Stomach smooth muscle (tissue), 2 donors: ENCODE data around the gene COQ6.
"Not testable (repeated sequence)": the region's sequence is repeated elsewhere in the genome, so short reads cannot be mapped to it uniquely, and the experiment has no call there.

ENCODE experiments used
- H3K27ac ChIP-seq: one replicate; pipeline ENCODE4 v1.7.0; 2013; ENCODE audit warnings: mild to moderate bottlenecking, low read length, inconsistent platforms
- H3K27me3 ChIP-seq, 2 donors: one replicate each; pipeline ENCODE4 v1.7.0; 2013; ENCODE audit warnings: low read length in 2 of 2; ENCODE audit not compliant: insufficient read depth in 2 of 2, control insufficient read depth in 1 of 2
- H3K36me3 ChIP-seq, 2 donors: one replicate each; pipeline ENCODE4 v1.7.0; 2013; ENCODE audit warnings: low read length in 2 of 2; ENCODE audit not compliant: control insufficient read depth in 2 of 2, insufficient read depth in 2 of 2
- H3K4me1 ChIP-seq: one replicate; pipeline ENCODE4 v1.7.0; 2013; ENCODE audit warnings: low read length; ENCODE audit not compliant: control insufficient read depth, insufficient read depth
- H3K4me3 ChIP-seq, 2 donors: one replicate each; pipeline ENCODE4 v1.7.0; 2013; ENCODE audit warnings: low read length in 2 of 2
- H3K9ac ChIP-seq, 2 donors: one replicate each; pipeline ENCODE4 v1.7.0; 2013; ENCODE audit warnings: low read length in 2 of 2, mild to moderate bottlenecking in 1 of 2
- H3K9me3 ChIP-seq, 2 donors: one replicate each; pipeline ENCODE4 v1.7.0; 2013; ENCODE audit warnings: low read length in 2 of 2; ENCODE audit not compliant: control insufficient read depth in 2 of 2
- donor health status: healthy.
- donor health status: Pancreatic carcinoma.

Gene COQ6

DNA sequence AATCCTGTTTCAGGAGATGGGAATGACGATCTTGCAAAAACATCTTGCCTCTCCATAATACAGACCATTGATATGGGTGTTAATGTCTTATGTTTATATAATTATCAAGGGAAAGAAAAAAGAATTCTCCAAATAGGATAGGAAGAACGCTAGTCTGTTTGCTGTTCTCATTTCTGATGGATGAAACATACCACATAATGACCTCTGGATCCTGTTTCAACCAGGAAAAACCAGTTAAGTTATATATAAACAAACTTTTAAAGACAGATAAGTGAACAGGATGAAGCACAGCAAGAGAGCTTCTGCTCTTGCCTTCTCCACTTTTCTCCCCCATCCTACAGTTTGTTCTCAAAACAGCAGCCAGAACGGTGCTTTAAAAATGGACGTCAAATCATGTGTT is 27.8 kb downstream of the COQ6 start:
- Histone ChIP-seq H3K27ac (no peak overlapping the region), H3K9me3 (no peaks in the 10 kb centered on the region), H3K9ac (no peak overlapping the region), H3K27me3 (no peaks in the 10 kb centered on the region), H3K36me3 (peaks cover 6 to 16% of the 10 kb centered on the region in 2 donors), H3K4me1 (no peaks in the 10 kb centered on the region), H3K4me3 (no peak overlapping the region)

DNA sequence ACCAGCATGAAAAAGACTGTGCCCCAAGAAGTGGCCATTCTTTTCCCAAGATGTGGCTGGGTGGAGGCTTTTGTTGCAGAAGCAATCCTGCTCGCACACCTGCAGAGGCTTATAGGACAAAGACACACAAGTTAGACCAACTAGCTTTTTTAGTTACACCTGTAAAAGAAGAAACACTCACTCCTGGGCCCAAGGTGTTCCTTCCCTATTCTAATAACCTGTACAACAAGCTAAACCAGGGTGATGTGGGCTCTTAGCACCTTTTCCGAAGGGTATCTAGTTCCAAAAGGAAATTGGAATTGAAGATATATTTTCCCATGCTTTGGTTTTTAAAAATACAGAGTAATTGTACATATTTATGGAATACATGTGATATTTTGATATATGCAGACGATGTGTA is 38.0 kb downstream of the COQ6 start:
- H3K4me3 ChIP-seq, result no peak overlapping the region
- no peak overlapping the region for H3K27ac ChIP-seq
- H3K9me3 ChIP-seq, result no peaks in the 10 kb centered on the region
- H3K36me3 ChIP-seq, result peaks cover 10% of the 10 kb centered on the region in 2 donors
- H3K4me1 ChIP-seq, result no peaks in the 10 kb centered on the region
- H3K9ac ChIP-seq, result no peak overlapping the region
- no peaks in the 10 kb centered on the region for H3K27me3 ChIP-seq

DNA sequence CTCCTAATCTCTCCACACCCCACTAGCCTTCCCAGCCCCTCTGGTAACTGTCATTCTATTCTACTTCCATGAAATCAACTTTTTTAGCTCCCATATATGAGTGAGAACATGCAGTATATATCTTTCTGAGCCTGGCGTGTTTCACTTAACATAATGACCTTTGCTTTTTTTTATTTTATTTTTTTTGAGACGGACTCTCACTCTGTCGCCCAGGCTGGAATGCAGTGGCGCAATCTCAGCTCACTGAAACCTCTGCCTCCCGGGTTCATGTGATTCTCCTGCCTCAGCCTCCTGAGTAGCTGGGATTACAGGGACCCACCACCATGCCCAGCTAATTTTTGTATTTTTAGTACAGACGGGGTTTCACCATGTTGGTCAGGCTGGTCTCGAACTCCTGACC is 38.6 kb downstream of the COQ6 start:
- H3K4me3 ChIP-seq, H3K9me3 ChIP-seq, H3K4me1 ChIP-seq, H3K27ac ChIP-seq, H3K9ac ChIP-seq, H3K27me3 ChIP-seq: not testable (repeated sequence)
- peaks cover 10% of the 10 kb centered on the region in 2 donors for H3K36me3 ChIP-seq

- Histone ChIP-seq H3K4me1 (no peaks in the 10 kb centered on the region), H3K36me3 (peaks cover 10% of the 10 kb centered on the region in 2 donors), H3K27me3 (no peaks in the 10 kb centered on the region), H3K27ac (no peak overlapping the region), H3K9me3 (no peaks in the 10 kb centered on the region), H3K9ac (no peak overlapping the region), H3K4me3 (no peak overlapping the region)
Measured at GRCh38 chr14:73991092-73991491, 41.0 kb downstream of the COQ6 start.

GRCh38 chr14:73994926-73995325 is 44.8 kb downstream of the COQ6 start:
- not testable (repeated sequence) for H3K9ac ChIP-seq, H3K4me1 ChIP-seq, H3K27ac ChIP-seq, H3K4me3 ChIP-seq, H3K36me3 ChIP-seq, H3K9me3 ChIP-seq, H3K27me3 ChIP-seq

- Histone ChIP-seq H3K36me3 (peaks cover 0 to 7% of the 10 kb centered on the region in 2 donors), H3K27ac (no peak overlapping the region), H3K9ac (no peak overlapping the region), H3K27me3 (no peaks in the 10 kb centered on the region), H3K9me3 (no peaks in the 10 kb centered on the region), H3K4me3 (no peak overlapping the region), H3K4me1 (no peaks in the 10 kb centered on the region)
Measured at GRCh38 chr14:73995977-73996378, 45.9 kb downstream of the COQ6 start.

GRCh38 chr14:73996731-73997107 is 46.6 kb downstream of the COQ6 start:
- Histone ChIP-seq H3K9ac (no peak overlapping the region), H3K9me3 (no peaks in the 10 kb centered on the region), H3K27ac (no peak overlapping the region), H3K27me3 (no peaks in the 10 kb centered on the region), H3K36me3 (peaks cover 0 to 7% of the 10 kb centered on the region in 2 donors), H3K4me3 (no peak overlapping the region), H3K4me1 (no peaks in the 10 kb centered on the region)

DNA sequence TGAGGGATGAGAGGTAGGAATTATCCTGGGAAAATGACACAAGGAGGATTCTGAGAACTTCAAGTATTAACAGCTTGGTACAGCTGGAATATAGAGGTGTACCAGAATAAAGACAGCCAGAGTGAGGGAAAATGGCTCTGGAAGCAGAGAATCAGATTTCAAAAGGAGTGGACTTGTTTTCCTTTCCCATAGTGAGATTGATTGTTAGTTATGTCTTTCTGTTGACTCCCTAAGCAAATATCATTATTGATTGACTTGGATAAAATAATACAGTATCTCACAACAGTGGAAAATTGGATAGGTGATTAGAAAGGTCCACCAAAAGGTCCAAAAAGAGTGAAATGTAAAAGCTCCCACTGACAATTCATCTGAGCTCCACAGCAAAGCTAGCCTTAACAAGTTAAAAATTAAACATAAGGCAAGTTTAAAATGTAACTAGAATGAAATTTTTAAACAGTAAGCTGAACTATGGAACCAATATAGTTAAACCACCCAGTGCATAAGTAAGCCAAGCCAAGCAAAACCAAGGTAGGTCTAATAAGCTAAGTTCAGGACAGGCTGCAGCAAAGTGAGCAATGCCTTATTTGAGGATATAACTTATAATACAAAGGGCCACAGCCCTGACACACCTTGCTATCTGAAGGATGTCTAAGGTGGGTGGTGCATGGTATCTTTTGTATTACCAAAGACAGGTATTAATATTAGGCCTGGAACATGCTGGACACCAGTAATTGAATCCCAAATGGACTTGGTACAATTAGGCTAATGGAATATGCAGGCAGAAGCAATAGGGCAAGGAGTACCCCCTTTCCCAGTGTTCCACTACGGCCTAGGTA is 47.2 kb downstream of the COQ6 start:
- H3K27me3 ChIP-seq, result no peaks in the 10 kb centered on the region
- no peaks in the 10 kb centered on the region for H3K9me3 ChIP-seq
- peaks cover 0 to 7% of the 10 kb centered on the region in 2 donors for H3K36me3 ChIP-seq
- H3K9ac ChIP-seq, result no peak overlapping the region
- H3K4me1 ChIP-seq, result no peaks in the 10 kb centered on the region
- no peak overlapping the region for H3K4me3 ChIP-seq
- H3K27ac ChIP-seq, result no peak overlapping the region

DNA sequence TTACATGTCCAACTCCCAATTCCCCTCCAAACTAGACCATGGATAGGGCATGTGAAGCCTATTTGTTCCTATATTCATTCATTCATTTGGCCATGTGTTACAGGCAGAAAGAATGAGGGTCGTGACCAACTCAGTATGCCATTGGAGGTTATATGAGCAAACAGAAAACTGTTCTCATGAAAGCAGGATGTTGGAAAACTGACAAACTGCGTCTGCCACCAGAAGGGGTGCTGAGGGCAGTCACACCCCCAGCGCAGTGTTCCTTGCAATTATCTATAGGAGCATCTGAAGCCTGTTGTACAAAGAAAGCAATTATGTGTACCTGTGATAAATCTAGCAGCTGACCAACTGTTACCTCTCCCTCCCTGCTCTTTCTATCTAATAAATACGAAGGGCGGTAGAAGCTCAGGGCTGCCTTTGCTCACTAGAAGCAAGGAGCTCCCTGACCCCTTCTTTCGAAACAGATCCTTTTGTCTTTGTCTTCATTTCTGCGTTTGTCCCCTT is 47.9 kb downstream of the COQ6 start:
- H3K9me3 ChIP-seq, result no peaks in the 10 kb centered on the region
- H3K4me1 ChIP-seq, result no peaks in the 10 kb centered on the region
- H3K4me3 ChIP-seq, result no peak overlapping the region
- peaks cover 0 to 7% of the 10 kb centered on the region in 2 donors for H3K36me3 ChIP-seq
- no peaks in the 10 kb centered on the region for H3K27me3 ChIP-seq
- no peak overlapping the region for H3K9ac ChIP-seq
- no peak overlapping the region for H3K27ac ChIP-seq

- no peak overlapping the region for H3K9ac ChIP-seq
- H3K4me1 ChIP-seq, result no peaks in the 10 kb centered on the region
- no peaks in the 10 kb centered on the region for H3K9me3 ChIP-seq
- H3K27ac ChIP-seq, result no peak overlapping the region
- H3K36me3 ChIP-seq, result peaks cover 0 to 7% of the 10 kb centered on the region in 2 donors
- H3K4me3 ChIP-seq, result no peak overlapping the region
- no peaks in the 10 kb centered on the region for H3K27me3 ChIP-seq
Measured at GRCh38 chr14:73998726-73999125, 48.6 kb downstream of the COQ6 start.

GRCh38 chr14:74005664-74006063 is 55.6 kb downstream of the COQ6 start:
- H3K27me3 ChIP-seq, H3K36me3 ChIP-seq, H3K9me3 ChIP-seq: not testable (repeated sequence)

More at GRCh38 chr14:74005664-74006063, 55.6 kb downstream of the COQ6 start:
- not testable (repeated sequence) for H3K9ac ChIP-seq, H3K4me3 ChIP-seq, H3K4me1 ChIP-seq, H3K27ac ChIP-seq
